ENCODE results near the gene KIAA1217.

KIAA1217 gene

GRCh38 chr10:24463611-24464426, 254.9 kb downstream of the KIAA1217 start:
- H3K36me3 Mint-ChIP-seq (ENCODE audit: low read depth): no peaks in the 10 kb centered on the region
- no peaks in the 10 kb centered on the region for H3K27me3 Mint-ChIP-seq
- no peak overlapping the region for H3K4me3 Mint-ChIP-seq
- intact Hi-C loops (cut with micrococcal nuclease): no loop called here
- no peaks in the 10 kb centered on the region for H3K4me1 Mint-ChIP-seq (ENCODE audit: low read depth)
- no peaks in the 10 kb centered on the region for H3K9me3 Mint-ChIP-seq
- no peak overlapping the region for H3K27ac Mint-ChIP-seq

GRCh38 chr10:24465124-24465874, 256.4 kb downstream of the KIAA1217 start:
- no peak overlapping the region for H3K27ac Mint-ChIP-seq
- no peaks in the 10 kb centered on the region for H3K36me3 Mint-ChIP-seq (ENCODE audit: low read depth)
- no peaks in the 10 kb centered on the region for H3K4me1 Mint-ChIP-seq (ENCODE audit: low read depth)
- no peaks in the 10 kb centered on the region for H3K9me3 Mint-ChIP-seq
- intact Hi-C loops (cut with micrococcal nuclease): no loop called here
- no peaks in the 10 kb centered on the region for H3K27me3 Mint-ChIP-seq
- no peak overlapping the region for H3K4me3 Mint-ChIP-seq

DNA sequence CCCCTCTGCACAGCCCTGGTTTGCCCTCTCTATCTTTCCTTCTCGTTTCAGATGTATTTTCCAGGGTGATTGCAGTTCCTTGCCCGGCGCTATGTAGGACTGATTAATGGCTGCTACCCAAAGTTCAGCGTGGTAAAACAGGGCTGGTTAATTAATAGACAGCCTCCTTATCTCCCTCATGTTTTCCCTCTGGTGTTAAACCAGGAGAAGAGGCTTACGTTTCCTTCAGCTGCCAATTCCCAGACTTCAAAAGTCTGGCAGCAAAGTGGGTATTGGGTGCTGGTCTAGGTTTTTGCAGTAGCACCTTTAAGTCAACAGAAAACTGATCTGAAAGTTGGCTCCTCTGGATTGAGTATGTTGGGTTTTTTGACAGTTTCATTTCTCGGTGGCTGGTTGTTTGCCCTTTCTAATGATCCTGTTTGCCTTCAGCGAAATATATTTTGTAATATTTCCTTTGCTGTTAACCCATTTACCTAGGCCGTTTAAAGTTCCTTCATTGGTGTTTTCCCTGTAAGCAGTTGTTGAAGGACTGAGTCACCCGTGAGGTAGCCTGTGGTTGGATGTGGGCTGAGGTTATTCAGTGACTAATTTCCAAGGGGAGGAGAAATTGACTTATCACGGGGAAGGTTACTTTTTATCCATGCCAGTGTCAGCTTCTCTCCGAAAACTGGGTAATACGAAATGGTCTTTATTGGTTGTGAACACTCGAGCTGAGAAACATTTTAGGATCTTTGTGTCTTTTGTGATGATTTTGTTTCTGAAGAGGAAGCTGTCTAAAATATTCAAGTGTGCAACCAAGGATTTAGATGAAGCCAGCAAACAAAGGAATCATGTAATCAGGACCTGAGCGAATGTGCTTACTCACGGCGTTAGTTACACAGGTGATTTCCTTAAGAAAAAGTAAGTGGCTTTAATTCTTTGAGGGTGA, 257.2 kb downstream of the KIAA1217 start:
- Mint-ChIP-seq H3K9me3 (peaks cover 6% of the 10 kb centered on the region), H3K36me3 (ENCODE audit: low read depth) (no peaks in the 10 kb centered on the region), H3K27ac (no peak overlapping the region), H3K4me3 (no peak overlapping the region), H3K4me1 (ENCODE audit: low read depth) (no peaks in the 10 kb centered on the region), H3K27me3 (no peaks in the 10 kb centered on the region)
- intact Hi-C loops (cut with micrococcal nuclease): no loop called here

DNA sequence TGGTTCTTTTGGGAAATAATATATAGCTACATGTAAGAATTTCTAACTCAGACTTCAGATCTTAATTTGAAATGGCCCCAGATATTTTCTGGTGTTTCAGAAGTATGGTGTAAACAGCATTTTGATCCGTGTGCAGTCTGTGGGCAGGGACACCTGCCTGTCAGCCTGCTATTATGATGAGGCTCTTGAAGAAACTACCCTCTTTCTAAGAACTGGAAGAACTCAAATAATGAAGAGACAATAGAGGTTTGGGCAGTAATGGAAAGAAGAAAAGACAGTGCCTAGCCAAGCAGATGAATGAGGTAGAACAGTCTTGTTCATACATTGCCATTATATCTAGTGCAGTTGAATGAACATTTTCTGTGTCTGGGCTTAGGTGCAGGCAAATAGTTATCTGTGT, 258.2 kb downstream of the KIAA1217 start:
- Mint-ChIP-seq H3K27ac (no peak overlapping the region), H3K27me3 (no peaks in the 10 kb centered on the region), H3K4me3 (no peak overlapping the region), H3K9me3 (peaks cover 9% of the 10 kb centered on the region), H3K36me3 (ENCODE audit: low read depth) (no peaks in the 10 kb centered on the region), H3K4me1 (ENCODE audit: low read depth) (no peaks in the 10 kb centered on the region)
- intact Hi-C loops (cut with micrococcal nuclease): no loop called here

- H3K9me3 Mint-ChIP-seq: peaks cover 14% of the 10 kb centered on the region
- H3K4me3 Mint-ChIP-seq: no peak overlapping the region
- intact Hi-C loops (cut with micrococcal nuclease): no loop called here
- no peaks in the 10 kb centered on the region for H3K4me1 Mint-ChIP-seq (ENCODE audit: low read depth)
- H3K27ac Mint-ChIP-seq: no peak overlapping the region
- no peaks in the 10 kb centered on the region for H3K36me3 Mint-ChIP-seq (ENCODE audit: low read depth)
- H3K27me3 Mint-ChIP-seq: no peaks in the 10 kb centered on the region
Observed at GRCh38 chr10:24467605-24468004, 258.7 kb downstream of the KIAA1217 start.

- Mint-ChIP-seq H3K27me3 (no peaks in the 10 kb centered on the region), H3K36me3 (ENCODE audit: low read depth) (no peaks in the 10 kb centered on the region), H3K4me3 (no peak overlapping the region), H3K27ac (no peak overlapping the region), H3K9me3 (peaks cover 21% of the 10 kb centered on the region), H3K4me1 (ENCODE audit: low read depth) (no peaks in the 10 kb centered on the region)
- intact Hi-C loops (cut with micrococcal nuclease): no loop called here
Observed at GRCh38 chr10:24468281-24468751, 259.4 kb downstream of the KIAA1217 start.

GRCh38 chr10:24469993-24470392, 261.1 kb downstream of the KIAA1217 start:
- Mint-ChIP-seq H3K9me3 (peaks cover 24% of the 10 kb centered on the region), H3K4me1 (ENCODE audit: low read depth) (no peaks in the 10 kb centered on the region), H3K36me3 (ENCODE audit: low read depth) (no peaks in the 10 kb centered on the region), H3K27me3 (no peaks in the 10 kb centered on the region), H3K27ac (no peak overlapping the region), H3K4me3 (no peak overlapping the region)
- intact Hi-C loops (cut with micrococcal nuclease): no loop called here

GRCh38 chr10:24475598-24475997, 266.7 kb downstream of the KIAA1217 start:
- H3K27ac Mint-ChIP-seq: no peak overlapping the region
- H3K4me3 Mint-ChIP-seq: no peak overlapping the region
- H3K4me1 Mint-ChIP-seq (ENCODE audit: low read depth): no peaks in the 10 kb centered on the region
- no peaks in the 10 kb centered on the region for H3K36me3 Mint-ChIP-seq (ENCODE audit: low read depth)
- intact Hi-C loops (cut with micrococcal nuclease): no loop called here
- peaks cover 24% of the 10 kb centered on the region for H3K9me3 Mint-ChIP-seq
- H3K27me3 Mint-ChIP-seq: no peaks in the 10 kb centered on the region

GRCh38 chr10:24476913-24477701, 268.2 kb downstream of the KIAA1217 start:
- H3K27me3 Mint-ChIP-seq: no peaks in the 10 kb centered on the region
- H3K9me3 Mint-ChIP-seq: peaks cover 15% of the 10 kb centered on the region
- no peaks in the 10 kb centered on the region for H3K36me3 Mint-ChIP-seq (ENCODE audit: low read depth)
- H3K4me1 Mint-ChIP-seq (ENCODE audit: low read depth): no peaks in the 10 kb centered on the region
- intact Hi-C loops (cut with micrococcal nuclease): no loop called here
- H3K27ac Mint-ChIP-seq: no peak overlapping the region
- no peak overlapping the region for H3K4me3 Mint-ChIP-seq

DNA sequence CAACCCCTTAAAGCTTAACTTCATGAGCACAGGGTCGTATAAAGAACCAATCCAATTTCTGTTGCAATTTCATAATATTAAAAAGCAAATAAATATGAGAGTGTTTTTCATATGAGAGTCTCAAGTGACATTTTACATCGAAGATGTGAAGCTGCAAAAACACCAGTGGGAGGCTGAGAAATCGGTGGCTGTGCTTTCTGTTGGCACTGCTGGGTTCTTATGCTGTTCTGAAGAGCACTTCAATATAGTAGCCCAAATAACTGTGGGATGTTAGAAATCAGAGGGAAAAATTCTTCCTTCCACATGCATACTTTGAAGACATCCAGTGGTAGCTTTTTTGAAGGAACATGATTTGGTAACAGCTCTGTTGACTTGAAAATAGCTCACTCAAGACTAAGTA, 269.0 kb downstream of the KIAA1217 start:
- H3K4me1 Mint-ChIP-seq (ENCODE audit: low read depth): no peaks in the 10 kb centered on the region

GRCh38 chr10:24479806-24480205, 270.9 kb downstream of the KIAA1217 start:
- Mint-ChIP-seq H3K27me3 (no peaks in the 10 kb centered on the region), H3K9me3 (no peaks in the 10 kb centered on the region), H3K36me3 (ENCODE audit: low read depth) (no peaks in the 10 kb centered on the region), H3K4me1 (ENCODE audit: low read depth) (no peaks in the 10 kb centered on the region), H3K4me3 (no peak overlapping the region), H3K27ac (no peak overlapping the region)
- intact Hi-C loops (cut with micrococcal nuclease): no loop called here

More for the DNA sequence above, 269.0 kb downstream of the KIAA1217 start:
- H3K36me3 Mint-ChIP-seq (ENCODE audit: low read depth): no peaks in the 10 kb centered on the region
- H3K9me3 Mint-ChIP-seq: peaks cover 7% of the 10 kb centered on the region
- no peak overlapping the region for H3K4me3 Mint-ChIP-seq
- H3K27me3 Mint-ChIP-seq: no peaks in the 10 kb centered on the region
- intact Hi-C loops (cut with micrococcal nuclease): no loop called here
- H3K27ac Mint-ChIP-seq: no peak overlapping the region

DNA sequence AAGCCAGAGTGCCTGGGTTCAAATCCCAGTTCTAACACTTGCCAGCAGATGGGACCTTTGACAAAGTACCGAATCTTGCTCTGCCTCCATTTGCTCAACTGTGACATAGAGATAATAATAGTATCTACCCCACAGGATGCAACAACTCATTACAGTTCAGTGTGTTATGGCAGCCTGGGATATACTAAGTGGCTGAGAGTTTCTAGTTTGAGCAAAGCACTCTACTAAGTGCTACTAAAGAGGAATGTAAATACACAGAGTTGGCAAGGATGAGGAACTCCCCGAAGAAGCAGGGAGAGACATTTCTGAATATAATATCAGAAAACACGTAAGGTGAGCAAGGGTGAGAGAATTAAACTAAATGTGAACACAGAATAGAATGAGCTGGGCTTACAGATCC, 271.5 kb downstream of the KIAA1217 start:
- H3K9me3 Mint-ChIP-seq: no peaks in the 10 kb centered on the region
- H3K4me3 Mint-ChIP-seq: no peak overlapping the region
- H3K27me3 Mint-ChIP-seq: no peaks in the 10 kb centered on the region
- intact Hi-C loops (cut with micrococcal nuclease): no loop called here
- no peak overlapping the region for H3K27ac Mint-ChIP-seq
- no peaks in the 10 kb centered on the region for H3K4me1 Mint-ChIP-seq (ENCODE audit: low read depth)
- no peaks in the 10 kb centered on the region for H3K36me3 Mint-ChIP-seq (ENCODE audit: low read depth)

- no peak overlapping the region for H3K4me3 Mint-ChIP-seq
- no peaks in the 10 kb centered on the region for H3K27me3 Mint-ChIP-seq
- H3K27ac Mint-ChIP-seq: no peak overlapping the region
- H3K36me3 Mint-ChIP-seq (ENCODE audit: low read depth): no peaks in the 10 kb centered on the region
- no peaks in the 10 kb centered on the region for H3K4me1 Mint-ChIP-seq (ENCODE audit: low read depth)
- H3K9me3 Mint-ChIP-seq: no peaks in the 10 kb centered on the region
- intact Hi-C loops (cut with micrococcal nuclease): no loop called here
Observed at GRCh38 chr10:24481241-24481640, 272.3 kb downstream of the KIAA1217 start.
